GM18498 (cell line): Measurements from ENCODE around the gene ASB16.

Experiments used
- ATAC-seq: cut with Tn5 transposase; IDR thresholded peaks from one replicate; pipeline ENCODE4 v1.9.1; 2021; ENCODE audit warnings: mild to moderate bottlenecking, moderate library complexity; ENCODE audit not compliant: unreplicated experiment

Gene ASB16

GRCh38 chr17:44222112-44222869 lies 51.8 kb downstream of the ASB16 start:
- no peak for ATAC-seq

- ATAC-seq = no peak
These were observed 53.1 kb downstream of the ASB16 start for GRCh38 chr17:44223541-44224071.
